Activated CD8-positive, alpha-beta T cell treated with anti-CD3 and anti-CD28 coated beads, Interleukin-2, amount 10 ng/mL, durations not matched to agents 7 days and 5 days (primary cell): ENCODE data around the gene MTG1. TPM values are rescaled to one million over a fixed set of nuclear protein-coding genes. Genes with fewer than 3 reads are reported as not detected.
"Not testable (repeated sequence)": the region's sequence is repeated elsewhere in the genome, so short reads cannot be mapped to it uniquely, and the experiment has no call there.

ENCODE experiments used
- ATAC-seq: fragments of 150-1000 bp; cut with Tn5 transposase; one replicate; pipeline ENCODE4 v1.10.0; 2021; ENCODE audit warnings: moderate library complexity
- CTCF ChIA-PET: fragments of 350-600 bp; sonication (Branson Sonifier 250); formaldehyde crosslinking; loops from one replicate; lab custom pipeline; 2021; ENCODE audit warnings: antibody characterized with exemption; lab: Charles Lee
- POLR2A ChIA-PET: fragments of 350-600 bp; sonication (Branson Sonifier 250); formaldehyde crosslinking; loops from one replicate; lab custom pipeline; 2021; ENCODE audit warnings: antibody characterized with exemption; lab: Charles Lee
- DNase-seq: peaks from one replicate; pipeline ENCODE4 v3.0.0-alpha.2; 2020
- H3K27ac Mint-ChIP-seq: one replicate; pipeline ENCODE4 v1.8.0; 2021; ENCODE audit warnings: mild to moderate bottlenecking, mixed read lengths
- H3K27me3 Mint-ChIP-seq: one replicate; pipeline ENCODE4 v1.8.0; 2021; ENCODE audit warnings: low read depth, mixed read lengths
- H3K36me3 Mint-ChIP-seq: one replicate; pipeline ENCODE4 v1.8.0; 2021; ENCODE audit warnings: low read depth, mixed read lengths
- H3K4me1 Mint-ChIP-seq: one replicate; pipeline ENCODE4 v1.8.0; 2021; ENCODE audit warnings: low read depth, mixed read lengths
- H3K4me3 Mint-ChIP-seq: one replicate; pipeline ENCODE4 v1.8.0; 2021; ENCODE audit warnings: mild to moderate bottlenecking, mixed read lengths
- H3K9me3 Mint-ChIP-seq: one replicate; pipeline ENCODE4 v1.8.0; 2022; ENCODE audit warnings: mixed read lengths; ENCODE audit not compliant: insufficient read depth
- total RNA-seq, 2 experiments: library from RNA; stranded (reverse); gene quantifications; one replicate each; pipeline ENCODE4 v1.2.3, GENCODE V29; 2021

MTG1 gene
- total RNA-seq, 2 experiments from 2014 or later = 51.8 to 54.8 TPM

DNA sequence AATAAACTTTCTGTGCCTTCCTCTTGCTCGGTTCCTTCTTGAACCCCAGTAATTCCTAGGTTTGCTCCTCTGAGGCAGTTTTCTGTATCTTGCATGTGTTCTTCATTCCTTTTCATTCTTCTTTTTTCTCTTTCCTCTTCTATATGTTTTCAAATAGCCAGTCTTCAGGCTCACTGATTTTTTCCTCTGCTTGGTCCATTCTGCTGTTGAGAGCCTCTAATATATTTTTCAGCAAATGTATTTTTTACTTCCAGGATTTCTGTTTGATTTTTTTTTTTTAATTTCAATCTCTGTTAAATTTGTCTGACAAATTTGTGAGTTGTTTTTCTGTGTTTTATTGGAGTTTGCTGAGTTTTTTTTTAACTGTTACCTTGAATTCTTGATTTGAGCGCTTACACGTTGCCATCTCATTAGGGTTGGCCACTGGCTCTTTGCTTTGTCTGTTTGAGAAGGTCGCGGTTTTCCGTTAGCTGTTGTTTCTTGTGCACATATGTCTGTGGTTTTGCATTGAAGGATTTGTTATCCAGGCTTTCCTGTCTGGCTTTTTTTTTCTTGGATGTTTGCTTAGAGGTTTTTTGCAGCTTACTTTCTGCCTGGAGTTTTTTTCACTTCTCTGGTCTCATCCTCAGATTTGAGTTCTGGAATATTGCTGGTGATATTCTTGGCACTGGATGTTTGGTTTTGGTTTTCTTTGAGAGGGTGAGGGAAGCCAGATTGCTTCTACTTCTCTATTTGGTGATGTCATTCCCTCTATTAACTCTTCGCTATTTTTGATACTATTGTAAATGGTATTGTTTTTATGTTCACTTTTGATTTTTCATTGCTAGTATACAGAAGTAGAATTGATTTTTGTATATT, 17.8 kb downstream of the MTG1 start:
- DNase-seq = no peak
- no peak overlapping the region for H3K4me3 Mint-ChIP-seq
- no peak for ATAC-seq
- H3K4me1 Mint-ChIP-seq = peaks cover 4% of the 10 kb centered on the region
- POLR2A ChIA-PET = no interaction called here
- no peaks in the 10 kb centered on the region for H3K27me3 Mint-ChIP-seq
- H3K27ac Mint-ChIP-seq = no peak overlapping the region
- peaks cover 85% of the 10 kb centered on the region for H3K36me3 Mint-ChIP-seq
- CTCF ChIA-PET = interaction anchor here (1.0 to 2.3 kb wide), 2 partner anchors 27 to 82 kb away, joined by 3 to 13 read pairs; no protein-coding TSS in a partner anchor
- peaks cover 42% of the 10 kb centered on the region for H3K9me3 Mint-ChIP-seq

GRCh38 chr10:133412381-133412711, 18.4 kb downstream of the MTG1 start:
- Mint-ChIP-seq H3K27me3 (no peaks in the 10 kb centered on the region), H3K9me3 (peaks cover 42% of the 10 kb centered on the region), H3K27ac (no peak overlapping the region), H3K4me1 (peaks cover 4% of the 10 kb centered on the region), H3K4me3 (no peak overlapping the region), H3K36me3 (peaks cover 79% of the 10 kb centered on the region)
- ATAC-seq (no peak), DNase-seq (no peak)
- CTCF ChIA-PET = interaction anchor here (1.0 to 2.3 kb wide), 2 partner anchors 27 to 83 kb away, joined by 3 to 13 read pairs; no protein-coding TSS in a partner anchor
- POLR2A ChIA-PET = no interaction called here

DNA sequence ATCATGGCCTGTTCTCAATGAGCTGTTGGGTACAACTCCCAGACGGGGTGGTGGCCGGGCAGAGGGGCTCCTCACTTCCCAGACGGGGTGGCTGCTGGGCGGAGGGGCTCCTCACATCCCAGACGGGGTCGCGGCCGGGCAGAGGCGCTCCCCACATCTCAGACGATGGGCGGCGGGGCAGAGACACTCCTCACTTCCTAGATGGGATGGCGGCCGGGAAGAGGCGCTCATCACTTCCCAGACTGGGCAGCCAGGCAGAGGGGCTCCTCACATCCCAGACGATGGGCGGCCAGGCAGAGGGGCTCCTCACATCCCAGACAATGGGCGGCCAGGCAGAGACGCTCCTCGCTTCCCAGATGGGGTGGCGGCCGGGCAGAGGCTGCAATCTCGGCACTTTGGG, 20.4 kb downstream of the MTG1 start:
- ATAC-seq, CTCF ChIA-PET, H3K27ac Mint-ChIP-seq, H3K4me1 Mint-ChIP-seq, POLR2A ChIA-PET, H3K4me3 Mint-ChIP-seq, H3K27me3 Mint-ChIP-seq, DNase-seq: not testable (repeated sequence)
- H3K36me3 Mint-ChIP-seq = peaks cover 61% of the 10 kb centered on the region
- H3K9me3 Mint-ChIP-seq = peaks cover 42% of the 10 kb centered on the region

- no peak for ATAC-seq
- Mint-ChIP-seq H3K9me3 (peaks cover 33% of the 10 kb centered on the region), H3K27ac (no peak overlapping the region), H3K4me1 (no peaks in the 10 kb centered on the region), H3K27me3 (no peaks in the 10 kb centered on the region), H3K4me3 (no peak overlapping the region), H3K36me3 (peaks cover 49% of the 10 kb centered on the region)
- DNase-seq = no peak
- ChIA-PET CTCF (no interaction called here), POLR2A (no interaction called here)
Measured at GRCh38 chr10:133415752-133416151, 21.8 kb downstream of the MTG1 start.

DNA sequence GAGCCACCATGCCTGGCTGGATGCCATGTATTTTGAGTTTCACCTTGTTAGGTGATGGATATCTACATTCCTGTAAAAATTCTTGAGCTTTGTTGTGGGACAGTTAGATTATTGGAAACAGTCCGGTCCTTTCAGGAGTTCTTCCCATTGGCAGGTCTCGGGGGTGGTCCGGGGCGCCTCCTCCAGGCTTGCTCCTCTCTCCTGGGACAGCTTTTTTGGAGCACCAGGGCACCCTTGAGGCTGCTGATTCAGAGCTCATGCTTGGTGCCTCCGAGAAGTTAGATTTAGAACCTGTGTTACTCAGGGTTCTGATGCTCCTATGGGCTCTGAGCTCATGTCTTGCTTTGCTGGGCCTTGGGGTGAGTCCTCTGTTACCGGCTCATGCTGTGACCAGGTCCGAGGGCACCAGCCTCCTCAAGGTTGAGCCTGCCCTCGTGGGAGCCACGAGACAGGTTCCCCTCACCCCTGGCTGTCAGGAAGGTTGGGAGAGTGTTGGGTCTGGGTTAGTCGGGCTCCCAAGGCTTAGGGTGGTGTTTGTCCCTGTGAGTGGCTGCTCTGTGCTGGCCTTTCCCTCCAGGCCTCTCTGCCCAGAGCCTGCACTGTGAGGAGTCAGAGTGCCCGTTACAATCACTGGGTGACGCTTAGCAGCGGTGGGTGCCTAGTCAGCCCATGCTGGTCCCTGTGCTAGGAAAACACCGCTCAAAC, 24.5 kb downstream of the MTG1 start:
- CTCF ChIA-PET = no interaction called here
- no peak for ATAC-seq
- Mint-ChIP-seq H3K27ac (no peak overlapping the region), H3K4me3 (no peak overlapping the region), H3K36me3 (peaks cover 23% of the 10 kb centered on the region), H3K4me1 (peaks cover 4% of the 10 kb centered on the region), H3K9me3 (peaks cover 8% of the 10 kb centered on the region), H3K27me3 (peaks cover 7% of the 10 kb centered on the region)
- DNase-seq = no peak
- POLR2A ChIA-PET = interaction anchor here (0.5 kb wide), 1 partner anchor 29 kb away, joined by 3 read pairs; no protein-coding TSS in a partner anchor

DNA sequence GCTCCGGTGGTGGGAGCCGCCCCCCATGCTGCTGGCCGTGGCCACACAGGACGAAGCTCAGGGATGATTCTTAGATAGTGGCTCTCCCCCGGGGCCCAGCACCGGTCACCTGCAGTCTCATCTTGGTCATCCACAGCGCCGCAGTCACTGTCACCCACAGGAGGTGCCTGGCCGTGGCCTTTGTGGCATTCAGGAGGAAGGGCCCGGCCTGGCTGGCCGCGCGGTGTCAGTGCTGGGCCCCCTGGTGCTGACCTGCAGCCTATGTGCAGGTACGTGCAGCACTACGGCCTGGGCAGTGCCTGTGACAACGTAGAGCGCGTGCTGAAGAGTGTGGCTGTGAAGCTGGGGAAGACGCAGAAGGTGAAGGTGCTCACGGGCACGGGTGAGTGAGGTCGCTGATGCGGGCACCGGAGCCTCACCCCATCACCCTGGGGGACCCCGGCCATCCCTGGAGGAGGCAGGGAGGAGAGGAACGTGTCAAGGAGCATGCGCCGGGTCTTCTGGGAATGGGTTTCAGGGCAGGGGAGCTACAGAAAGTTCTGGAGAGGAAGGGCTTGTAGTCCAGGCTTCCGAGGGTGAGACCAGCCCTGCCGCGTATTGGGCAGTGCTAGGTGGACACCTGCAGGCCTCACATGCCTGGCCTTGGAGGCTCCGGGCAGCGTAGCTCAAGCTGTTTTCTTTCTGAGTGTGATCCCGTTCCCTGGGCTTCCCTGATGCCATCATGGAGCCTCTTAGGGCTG, 25.4 kb downstream of the MTG1 start:
- Mint-ChIP-seq H3K27me3 (peaks cover 10% of the 10 kb centered on the region), H3K9me3 (peaks cover 5% of the 10 kb centered on the region), H3K27ac (no peak overlapping the region), H3K4me1 (peaks cover 7% of the 10 kb centered on the region), H3K36me3 (peaks cover 16% of the 10 kb centered on the region), H3K4me3 (no peak overlapping the region)
- ATAC-seq (no peak), DNase-seq (no peak)
- CTCF ChIA-PET = no interaction called here
- POLR2A ChIA-PET = no interaction called here

GRCh38 chr10:133420028-133420427, 26.1 kb downstream of the MTG1 start:
- no peak overlapping the region for H3K4me3 Mint-ChIP-seq
- H3K36me3 Mint-ChIP-seq = peaks cover 11% of the 10 kb centered on the region
- peaks cover 7% of the 10 kb centered on the region for H3K4me1 Mint-ChIP-seq
- H3K27me3 Mint-ChIP-seq = peaks cover 10% of the 10 kb centered on the region
- no peak overlapping the region for H3K27ac Mint-ChIP-seq
- CTCF ChIA-PET = no interaction called here
- peaks cover 5% of the 10 kb centered on the region for H3K9me3 Mint-ChIP-seq
- no peak for ATAC-seq
- no peak for DNase-seq
- POLR2A ChIA-PET = no interaction called here

- H3K27me3 Mint-ChIP-seq = peaks cover 10% of the 10 kb centered on the region
- CTCF ChIA-PET = no interaction called here
- H3K4me1 Mint-ChIP-seq = peaks cover 7% of the 10 kb centered on the region
- H3K27ac Mint-ChIP-seq = no peak overlapping the region
- peaks cover under 1% of the 10 kb centered on the region for H3K9me3 Mint-ChIP-seq
- POLR2A ChIA-PET = no interaction called here
- no peak for ATAC-seq
- H3K4me3 Mint-ChIP-seq = no peak overlapping the region
- no peak for DNase-seq
- peaks cover 6% of the 10 kb centered on the region for H3K36me3 Mint-ChIP-seq
Measured at GRCh38 chr10:133420579-133420978, 26.6 kb downstream of the MTG1 start.

DNA sequence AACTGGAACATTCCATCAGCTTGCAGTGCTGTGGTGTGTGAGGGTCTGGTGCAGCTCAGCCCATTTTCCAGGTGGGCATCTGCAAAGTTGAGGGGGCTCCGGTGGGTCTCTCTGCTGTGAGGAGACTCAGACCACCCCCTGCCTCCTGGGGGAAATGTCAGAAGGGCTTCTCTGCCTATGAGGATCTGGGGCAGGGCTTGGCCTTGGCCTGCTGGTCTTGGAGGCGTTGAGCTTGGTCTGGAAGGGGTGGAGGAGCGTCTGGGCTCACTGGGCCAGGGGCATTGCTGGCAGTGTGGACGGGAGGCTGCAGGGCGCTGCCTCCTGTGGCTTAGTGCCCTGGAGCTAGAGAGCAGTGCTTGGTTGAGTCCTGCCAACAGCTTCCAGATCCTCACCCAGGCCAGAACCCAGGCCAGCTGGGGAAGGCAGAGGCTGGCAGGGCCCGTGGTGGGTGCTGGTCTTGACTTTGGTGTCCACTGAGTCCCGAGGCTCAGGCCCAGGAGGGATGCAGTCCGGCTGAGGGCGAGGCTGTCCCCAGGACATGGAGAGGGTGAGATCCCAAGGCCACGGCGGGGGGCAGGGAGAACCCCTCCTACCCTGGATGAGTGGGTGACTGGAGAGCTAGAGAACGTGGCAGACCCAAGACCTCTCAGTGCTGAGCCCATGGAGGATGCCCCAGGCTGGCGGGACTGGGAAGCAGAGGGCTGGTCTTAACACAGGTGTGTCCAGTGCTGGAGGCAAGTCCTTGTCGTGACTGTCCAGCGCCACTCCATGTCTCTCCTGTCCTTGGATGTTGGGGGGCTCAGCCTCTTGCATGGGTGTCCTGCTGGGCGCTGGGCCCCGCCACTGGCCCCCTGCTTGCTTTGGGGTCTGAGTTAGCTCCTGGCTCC, 27.6 kb downstream of the MTG1 start:
- Mint-ChIP-seq H3K36me3 (no peaks in the 10 kb centered on the region), H3K4me1 (peaks cover 7% of the 10 kb centered on the region), H3K9me3 (no peaks in the 10 kb centered on the region), H3K27ac (no peak overlapping the region), H3K27me3 (peaks cover 10% of the 10 kb centered on the region), H3K4me3 (no peak overlapping the region)
- DNase-seq (no peak), ATAC-seq (no peak)
- ChIA-PET POLR2A (no interaction called here), CTCF (no interaction called here)

- DNase-seq = no peak
- ChIA-PET CTCF (interaction anchor here (0.7 to 1.2 kb wide), 2 partner anchors 17 to 93 kb away, joined by 3 read pairs; no protein-coding TSS in a partner anchor), POLR2A (no interaction called here)
- no peak overlapping the region for H3K4me3 Mint-ChIP-seq
- peaks cover 10% of the 10 kb centered on the region for H3K27me3 Mint-ChIP-seq
- no peak for ATAC-seq
- no peak overlapping the region for H3K27ac Mint-ChIP-seq
- no peaks in the 10 kb centered on the region for H3K36me3 Mint-ChIP-seq
- no peaks in the 10 kb centered on the region for H3K9me3 Mint-ChIP-seq
- peaks cover 7% of the 10 kb centered on the region for H3K4me1 Mint-ChIP-seq
Measured at GRCh38 chr10:133422223-133422806, 28.4 kb downstream of the MTG1 start.
